Ishikawa (cell line): Measurements from ENCODE around the gene LGALS1.
A peak's percentile ranks its signal among the peaks of the same experiment; 100 is the strongest.

ENCODE experiments used
- CEBPB ChIP-seq: IDR thresholded peaks from 2 replicates; pipeline ENCODE4 v1.6.1; 2012
- CREB1 ChIP-seq: IDR thresholded peaks from 2 replicates; pipeline ENCODE4 v1.6.1; 2012; ENCODE audit warnings: low read depth
- EGR1 ChIP-seq: IDR thresholded peaks from 2 replicates; pipeline ENCODE4 v1.6.1; 2012
- EP300 ChIP-seq: IDR thresholded peaks from 2 replicates; pipeline ENCODE4 v1.6.1; 2012; ENCODE audit warnings: borderline replicate concordance
- FOXM1 ChIP-seq: IDR thresholded peaks from 2 replicates; pipeline ENCODE4 v1.6.1; 2012; ENCODE audit warnings: low read depth, borderline replicate concordance
- MAX ChIP-seq: IDR thresholded peaks from 2 replicates; pipeline ENCODE4 v1.6.1; 2012
- NFIC ChIP-seq: IDR thresholded peaks from 2 replicates; pipeline ENCODE4 v1.6.1; 2012
- RAD21 ChIP-seq: IDR thresholded peaks from 2 replicates; pipeline ENCODE4 v1.6.1; 2012; ENCODE audit warnings: low read depth
- REST ChIP-seq: IDR thresholded peaks from 2 replicates; pipeline ENCODE4 v1.6.1; 2012; ENCODE audit warnings: low read depth, mild to moderate bottlenecking
- TAF1 ChIP-seq: IDR thresholded peaks from 2 replicates; pipeline ENCODE4 v1.6.1; 2012; ENCODE audit warnings: low read depth, mild to moderate bottlenecking
- TCF12 ChIP-seq: IDR thresholded peaks from 2 replicates; pipeline ENCODE4 v1.6.1; 2012; ENCODE audit warnings: low read depth
- TEAD4 ChIP-seq: IDR thresholded peaks from 2 replicates; pipeline ENCODE4 v1.6.1; 2012
- USF1 ChIP-seq: IDR thresholded peaks from 2 replicates; pipeline ENCODE4 v1.6.1; 2012
- YY1 ChIP-seq: IDR thresholded peaks from 2 replicates; pipeline ENCODE4 v1.6.1; 2012; ENCODE audit warnings: low read depth
- ZBTB7A ChIP-seq: IDR thresholded peaks from 2 replicates; pipeline ENCODE4 v1.6.1; 2012; ENCODE audit warnings: low read depth

The LGALS1 gene

GRCh38 chr22:37643225-37643847, 32.1 kb upstream of the LGALS1 start:
- no peak for TF ChIP-seq USF1
- TF ChIP-seq RAD21, result peak; percentile 76

- TF ChIP-seq EGR1 (no peak), NFIC (no peak), TCF12 (no peak), MAX (no peak), FOXM1 (no peak), YY1 (no peak), TAF1 (no peak), ZBTB7A (no peak), USF1 (no peak), CEBPB (no peak), TEAD4 (no peak), REST (no peak), EP300 (no peak), CREB1 (no peak), RAD21 (no peak)
Observed at GRCh38 chr22:37647317-37647716, 28.1 kb upstream of the LGALS1 start.

GRCh38 chr22:37647928-37648327, 27.5 kb upstream of the LGALS1 start:
- TF ChIP-seq USF1, result no peak
- no peak for TF ChIP-seq RAD21
- no peak for TF ChIP-seq YY1
- peak; percentile 67 for TF ChIP-seq NFIC

GRCh38 chr22:37650463-37651136, 24.8 kb upstream of the LGALS1 start:
- TF ChIP-seq FOXM1 (no peak), ZBTB7A (no peak), TEAD4 (no peak), EP300 (no peak), USF1 (no peak), TCF12 (no peak), TAF1 (no peak), EGR1 (no peak), MAX (no peak), NFIC (no peak), CEBPB (no peak), RAD21 (no peak), REST (no peak), CREB1 (no peak), YY1 (no peak)

GRCh38 chr22:37654563-37655251, 20.7 kb upstream of the LGALS1 start:
- TF ChIP-seq TEAD4 (no peak), MAX (no peak)
